ENCODE data around the gene OR8B2. TPM values are rescaled to one million over a fixed set of nuclear protein-coding genes. Genes with fewer than 3 reads are reported as not detected.
"Not testable (repeated sequence)": the region's sequence is repeated elsewhere in the genome, so short reads cannot be mapped to it uniquely, and the experiment has no call there.

OR8B2 gene
- total RNA-seq, 2 donors from 2014 or later: not detected

GRCh38 chr11:124394408-124394807, 10.1 kb upstream of the OR8B2 start:
- intact Hi-C loops (cut with DNase I): no loop called here
- H3K27me3 ChIP-seq (replicated peaks; ENCODE audit: insufficient read depth): no peaks in the 10 kb centered on the region
- H3K27ac ChIP-seq: no peak overlapping the region
- no peak for TF ChIP-seq POLR2A (IDR thresholded peaks at IDR 0.05)
- no peaks in the 10 kb centered on the region for H3K36me3 ChIP-seq
- 83% methylated on average over 3 of the region's 3 CpGs for WGBS
- H3K9me3 ChIP-seq: no peaks in the 10 kb centered on the region
- no peaks in the 10 kb centered on the region for H3K4me1 ChIP-seq (replicated peaks)
- no peak for DNase-seq (ENCODE audit: low spot score)
- no peak overlapping the region for H3K4me3 ChIP-seq

GRCh38 chr11:124382857-124383256, 1.4 kb downstream of the OR8B2 start:
- DNase-seq (ENCODE audit: low spot score); H3K27me3 ChIP-seq (replicated peaks; ENCODE audit: insufficient read depth); intact Hi-C loops (cut with DNase I); H3K9me3 ChIP-seq; H3K4me1 ChIP-seq (replicated peaks); H3K36me3 ChIP-seq; H3K4me3 ChIP-seq; H3K27ac ChIP-seq: not testable (repeated sequence)
- 89% methylated on average over 4 of the region's 6 CpGs for WGBS

GRCh38 chr11:124380585-124380984, 3.7 kb downstream of the OR8B2 start:
- no peak overlapping the region for H3K4me3 ChIP-seq
- no peaks in the 10 kb centered on the region for H3K4me1 ChIP-seq (replicated peaks)
- TF ChIP-seq POLR2A (IDR thresholded peaks at IDR 0.05) (no peak), CTCF (IDR thresholded peaks at IDR 0.05) (no peak), POLR2AphosphoS5 (IDR thresholded peaks at IDR 0.05) (no peak)
- DNase-seq (ENCODE audit: low spot score): no peak
- intact Hi-C loops (cut with DNase I): no loop called here
- H3K36me3 ChIP-seq: no peaks in the 10 kb centered on the region
- WGBS: 97% methylated on average over 2 of the region's 2 CpGs
- no peaks in the 10 kb centered on the region for H3K9me3 ChIP-seq
- no peaks in the 10 kb centered on the region for H3K27me3 ChIP-seq (replicated peaks; ENCODE audit: insufficient read depth)
- no peak overlapping the region for H3K27ac ChIP-seq

- intact Hi-C loops (cut with DNase I): no loop called here
- WGBS: 69% methylated on average over 3 of the region's 3 CpGs
- TF ChIP-seq POLR2AphosphoS5 (IDR thresholded peaks at IDR 0.05) (no peak), CTCF (IDR thresholded peaks at IDR 0.05) (no peak), POLR2A (IDR thresholded peaks at IDR 0.05) (no peak)
- Histone ChIP-seq H3K4me3 (no peak overlapping the region), H3K27ac (no peak overlapping the region), H3K27me3 (replicated peaks; ENCODE audit: insufficient read depth) (no peaks in the 10 kb centered on the region), H3K36me3 (no peaks in the 10 kb centered on the region), H3K4me1 (replicated peaks) (no peaks in the 10 kb centered on the region), H3K9me3 (no peaks in the 10 kb centered on the region)
- DNase-seq (ENCODE audit: low spot score): no peak
Observed at GRCh38 chr11:124376280-124376679, 8.0 kb downstream of the OR8B2 start.

- no peak overlapping the region for H3K27ac ChIP-seq
- H3K4me3 ChIP-seq: no peak overlapping the region
- no peaks in the 10 kb centered on the region for H3K4me1 ChIP-seq (replicated peaks)
- TF ChIP-seq CTCF (IDR thresholded peaks at IDR 0.05) (no peak), POLR2A (IDR thresholded peaks at IDR 0.05) (no peak), POLR2AphosphoS5 (IDR thresholded peaks at IDR 0.05) (no peak)
- 39% methylated on average over 2 of the region's 2 CpGs for WGBS
- H3K27me3 ChIP-seq (replicated peaks; ENCODE audit: insufficient read depth): no peaks in the 10 kb centered on the region
- DNase-seq (ENCODE audit: low spot score): no peak
- H3K9me3 ChIP-seq: no peaks in the 10 kb centered on the region
- intact Hi-C loops (cut with DNase I): no loop called here
- no peaks in the 10 kb centered on the region for H3K36me3 ChIP-seq
Observed at GRCh38 chr11:124359566-124359965, 24.7 kb downstream of the OR8B2 start.

GRCh38 chr11:124346311-124346955, 37.9 kb downstream of the OR8B2 start:
- no peaks in the 10 kb centered on the region for H3K36me3 ChIP-seq
- intact Hi-C loops (cut with DNase I): no loop called here
- H3K9me3 ChIP-seq: no peaks in the 10 kb centered on the region
- TF ChIP-seq POLR2AphosphoS5 (IDR thresholded peaks at IDR 0.05): no peak
- TF ChIP-seq CTCF (IDR thresholded peaks at IDR 0.05): no peak
- no peak for TF ChIP-seq POLR2A (IDR thresholded peaks at IDR 0.05)
- H3K27ac ChIP-seq: no peak overlapping the region
- no peak for DNase-seq (ENCODE audit: low spot score)
- no peaks in the 10 kb centered on the region for H3K27me3 ChIP-seq (replicated peaks; ENCODE audit: insufficient read depth)
- no peaks in the 10 kb centered on the region for H3K4me1 ChIP-seq (replicated peaks)
- WGBS: 41% methylated on average over 3 of the region's 3 CpGs
- H3K4me3 ChIP-seq: no peak overlapping the region
